ENCODE data around the gene GRWD1. TPM values are rescaled to one million over a fixed set of nuclear protein-coding genes. Genes with fewer than 3 reads are reported as not detected.

GRWD1 gene
- total RNA-seq, 2 experiments from 2014 or later = 38.8 to 45.3 TPM

Other genes starting within 250 kb of the GRWD1 start
- 100 to 1,000 TPM; 152 TPM for gene CARD8, start 190.1 kb upstream of the GRWD1 start, total RNA-seq
- gene ZNF114, start 175.9 kb upstream of the GRWD1 start, total RNA-seq = under 1 TPM; 0.29 to 0.31 TPM
- 100 to 1,000 TPM; 168 to 179 TPM for gene EMP3, start 120.4 kb upstream of the GRWD1 start, total RNA-seq
- gene TMEM143, start 82.0 kb upstream of the GRWD1 start, total RNA-seq = 10 to 100 TPM; 17.1 to 17.9 TPM
- under 1 TPM in 1 of 2 experiments, not detected in 1; 0.21 TPM for gene SYNGR4, start 81.6 kb upstream of the GRWD1 start, total RNA-seq
- gene KDELR1, start 54.4 kb upstream of the GRWD1 start, total RNA-seq = 10 to 100 TPM; 82.9 to 88.1 TPM
- gene GRIN2D, start 52.3 kb upstream of the GRWD1 start, total RNA-seq = under 1 TPM; 0.07 TPM
- gene KCNJ14, start 9.6 kb downstream of the GRWD1 start, total RNA-seq = 1 to 10 TPM; 1.2 TPM
- 10 to 100 TPM; 31.5 to 33.6 TPM for gene CYTH2, start 23.4 kb downstream of the GRWD1 start, total RNA-seq
- gene LMTK3, start 65.9 kb downstream of the GRWD1 start, total RNA-seq = 1 to 10 TPM; 3.6 to 3.8 TPM
- gene SULT2B1, start 106.2 kb downstream of the GRWD1 start, total RNA-seq = not detected
- gene SPACA4, start 160.8 kb downstream of the GRWD1 start, total RNA-seq = not detected
- gene FAM83E, start 169.1 kb downstream of the GRWD1 start, total RNA-seq = 1 to 10 TPM; 2.2 to 2.4 TPM
- 1,000 to 10,000 TPM; 2,095 to 2,140 TPM for gene RPL18, start 173.2 kb downstream of the GRWD1 start, total RNA-seq
- 10 to 100 TPM; 24.1 to 24.6 TPM for gene SPHK2, start 173.5 kb downstream of the GRWD1 start, total RNA-seq
- gene DBP, start 191.4 kb downstream of the GRWD1 start, total RNA-seq = 10 to 100 TPM in 1 of 2 experiments, 1 to 10 TPM in 1; 8.3 to 10.4 TPM
- gene CA11, start 200.2 kb downstream of the GRWD1 start, total RNA-seq = 10 to 100 TPM; 12.7 to 15.9 TPM
- gene NTN5, start 227.0 kb downstream of the GRWD1 start, total RNA-seq = under 1 TPM; 0.70 to 0.74 TPM
- not detected for gene FUT2, start 250.0 kb downstream of the GRWD1 start, total RNA-seq

Measured in activated CD4-positive, alpha-beta memory T cell treated with anti-CD3 and anti-CD28 coated beads for 36 hours (primary cell).